Measurements from ENCODE around the gene TMEM95.
A peak's percentile ranks its signal among the peaks of the same experiment; 100 is the strongest.

GRCh38 chr17:7308625-7309433 lies 46.1 kb upstream of the TMEM95 start:
- TF ChIP-seq CTCF (IDR thresholded peaks at IDR 0.05): no peak
- peak; percentile 42 for TF ChIP-seq POLR2A (IDR thresholded peaks at IDR 0.05)
